Activated CD8-positive, alpha-beta memory T cell treated with anti-CD3 and anti-CD28 coated beads, Interleukin-2, amount 50 U/mL, for 4 hours (primary cell): ENCODE data around the gene YIPF1.

Source experiments
- DNase-seq: peaks from one replicate; pipeline ENCODE4 v3.0.0-alpha.2; 2020

YIPF1 gene

DNA sequence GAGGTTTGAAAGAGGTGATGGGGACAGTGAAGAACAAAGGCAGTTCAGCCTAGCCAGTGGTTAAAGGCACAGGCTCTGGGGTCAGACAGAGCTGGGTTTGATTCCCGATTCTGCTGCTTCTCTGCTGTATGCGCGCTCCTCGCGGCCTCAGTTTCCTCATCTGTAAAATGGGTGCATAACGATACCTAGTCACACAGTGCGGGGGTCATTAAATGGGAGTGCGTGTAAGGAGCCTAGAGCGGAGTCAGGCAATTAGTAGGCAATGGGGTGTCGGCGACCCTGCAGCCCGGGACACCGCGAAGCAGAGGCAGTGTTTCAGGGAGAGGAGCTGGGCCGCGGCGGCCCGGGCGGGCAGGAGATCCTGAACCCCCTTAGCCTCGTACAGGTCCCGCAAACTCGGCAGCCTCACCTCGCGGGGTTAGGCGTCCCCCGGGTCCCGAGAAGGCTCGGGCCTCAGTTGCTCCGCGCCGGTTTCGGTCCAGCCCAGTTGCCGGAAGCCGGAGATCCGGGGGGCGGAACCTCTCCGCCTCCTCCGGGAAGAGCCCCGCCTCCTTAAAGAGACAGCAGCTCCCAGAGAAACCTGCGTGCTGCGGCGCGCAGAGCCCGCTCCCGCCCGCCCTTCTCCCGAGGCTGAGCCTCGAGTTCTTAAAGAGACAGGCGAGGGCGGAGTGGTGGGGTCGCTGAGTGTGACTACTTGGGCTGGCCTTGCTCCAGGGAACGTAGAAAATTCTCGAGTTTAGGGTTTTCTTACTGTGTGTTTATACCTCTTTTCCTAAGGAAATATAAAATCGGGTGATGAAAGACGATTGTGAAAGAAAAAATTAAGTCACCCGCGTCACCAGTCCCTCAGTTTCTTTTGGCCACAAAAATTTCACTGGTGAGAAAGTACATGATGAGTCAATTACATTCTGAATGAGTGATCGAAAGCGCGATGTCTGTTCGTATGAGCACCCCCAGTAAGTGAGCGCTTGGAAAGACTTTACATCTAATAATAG is at the start of gene YIPF1:
TSS of gene YIPF1 (minus strand) at position 494 of the 995 bp plus-strand sequence. CDS start 860 bp downstream, outside the sequence.
- DNase-seq = peak; percentile 85

DNA sequence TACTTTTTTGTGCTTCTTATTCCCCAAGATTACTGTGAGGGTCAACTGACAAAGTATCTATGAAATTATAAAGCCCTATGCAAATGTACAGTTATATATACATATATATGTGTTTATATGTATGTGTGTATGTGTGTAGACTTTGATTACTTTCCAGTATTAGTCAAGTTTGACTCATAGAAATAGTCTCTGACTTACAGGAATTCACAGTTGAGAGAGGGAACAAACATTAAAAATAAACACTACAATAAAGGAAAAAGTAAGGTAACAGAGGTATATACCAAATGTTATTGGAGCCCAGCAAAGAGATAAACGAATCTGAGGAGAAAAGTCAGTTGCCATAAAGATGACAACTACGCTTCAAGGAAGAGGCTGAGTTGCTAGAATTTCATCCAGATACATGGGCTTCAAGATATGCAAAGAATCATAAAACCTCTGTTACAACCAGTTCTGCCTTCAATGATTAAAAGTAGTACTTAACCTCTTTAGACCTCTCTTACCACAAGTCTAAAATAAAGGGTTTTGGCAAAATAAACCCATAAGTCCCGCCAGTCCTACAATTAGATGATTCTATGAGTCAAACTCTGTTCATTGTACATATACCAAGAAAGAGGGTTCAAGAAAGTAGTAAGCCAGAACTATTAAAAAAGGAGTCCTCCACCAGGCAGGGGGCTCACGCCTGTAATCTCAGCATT is 48.7 kb upstream of the YIPF1 start:
- no peak for DNase-seq

DNA sequence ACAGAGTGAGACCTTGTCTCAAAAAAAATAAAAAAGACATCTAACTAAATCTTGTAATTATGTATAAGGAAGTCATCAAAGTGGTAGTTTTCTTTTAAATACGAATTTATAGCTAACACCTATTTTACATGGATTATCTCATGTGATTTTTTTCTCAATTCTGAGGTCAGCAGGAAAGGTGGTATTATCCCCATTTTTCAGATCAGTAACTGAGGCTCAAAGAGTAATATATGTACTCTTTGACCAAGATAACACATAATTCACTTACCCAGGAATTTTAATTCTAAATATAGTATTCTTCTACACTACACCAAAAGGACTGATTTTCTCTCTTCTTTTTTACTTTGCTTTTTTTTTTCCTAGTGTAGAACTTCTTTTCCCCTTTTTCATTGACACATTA is 46.8 kb upstream of the YIPF1 start:
- DNase-seq = no peak

DNA sequence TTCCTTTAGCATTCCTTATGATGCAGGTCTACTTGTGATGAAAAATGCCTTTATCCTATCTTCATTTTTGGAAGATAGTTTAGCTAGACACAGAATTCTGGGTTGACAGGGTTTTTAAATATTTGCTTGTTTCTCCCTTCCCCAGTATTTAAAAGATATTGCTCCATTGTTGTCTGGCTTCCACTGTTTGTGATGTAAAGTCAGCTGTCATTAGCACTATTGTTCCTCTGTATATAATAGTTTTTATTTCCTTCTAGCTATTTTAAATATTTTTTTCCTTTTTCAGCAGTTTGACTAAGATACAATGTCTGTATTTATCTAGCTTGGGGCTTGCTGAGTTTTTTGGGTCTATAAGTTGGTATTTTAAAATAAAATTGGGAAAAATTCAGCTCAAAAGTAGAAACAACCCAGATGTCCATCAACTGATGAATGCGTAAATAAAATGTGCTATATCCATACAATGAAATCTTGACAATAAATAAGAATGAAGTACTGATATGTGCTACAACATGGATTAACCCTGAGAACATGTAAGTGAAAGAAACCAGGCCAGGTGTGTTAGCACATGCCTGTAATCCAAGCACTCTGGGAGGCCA is 44.7 kb upstream of the YIPF1 start:
- no peak for DNase-seq

DNA sequence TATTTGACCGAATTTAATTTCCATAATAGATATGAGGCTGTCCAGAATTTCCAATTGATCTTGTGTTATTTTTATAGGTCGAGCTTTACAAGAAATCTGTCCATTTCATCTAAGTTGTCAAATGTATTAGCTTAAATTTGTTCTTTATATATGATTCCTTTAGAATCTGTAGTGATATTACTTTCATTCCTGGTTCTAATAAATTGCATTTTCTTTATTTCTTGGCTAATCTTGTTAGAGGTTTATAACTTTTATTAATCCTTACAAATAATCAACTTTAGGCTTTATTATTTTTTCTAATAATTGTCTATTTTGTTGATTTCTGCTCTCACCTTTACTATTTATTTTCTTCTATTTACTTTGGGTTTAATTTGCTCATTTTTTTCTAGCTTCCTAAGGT is 41.9 kb upstream of the YIPF1 start:
- no peak for DNase-seq

DNA sequence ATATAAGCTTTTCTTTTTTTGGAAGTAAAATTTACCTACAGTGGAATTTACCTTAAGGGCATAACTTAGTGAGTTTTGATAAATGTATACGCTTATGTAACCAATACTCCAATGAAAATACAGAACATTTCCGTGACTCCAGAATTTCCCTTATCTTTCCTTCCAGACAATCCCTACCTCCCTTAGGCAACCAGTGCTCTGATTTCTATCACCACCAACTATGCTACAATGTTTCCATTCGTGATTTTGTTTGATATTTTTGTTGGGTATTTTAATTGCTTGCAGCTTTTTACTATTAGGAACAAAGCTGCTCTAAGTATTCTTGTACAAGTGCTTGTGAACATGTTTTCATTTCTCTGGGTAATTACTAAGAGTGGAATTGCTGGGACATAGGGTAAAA is 41.3 kb upstream of the YIPF1 start:
- DNase-seq = no peak

DNA sequence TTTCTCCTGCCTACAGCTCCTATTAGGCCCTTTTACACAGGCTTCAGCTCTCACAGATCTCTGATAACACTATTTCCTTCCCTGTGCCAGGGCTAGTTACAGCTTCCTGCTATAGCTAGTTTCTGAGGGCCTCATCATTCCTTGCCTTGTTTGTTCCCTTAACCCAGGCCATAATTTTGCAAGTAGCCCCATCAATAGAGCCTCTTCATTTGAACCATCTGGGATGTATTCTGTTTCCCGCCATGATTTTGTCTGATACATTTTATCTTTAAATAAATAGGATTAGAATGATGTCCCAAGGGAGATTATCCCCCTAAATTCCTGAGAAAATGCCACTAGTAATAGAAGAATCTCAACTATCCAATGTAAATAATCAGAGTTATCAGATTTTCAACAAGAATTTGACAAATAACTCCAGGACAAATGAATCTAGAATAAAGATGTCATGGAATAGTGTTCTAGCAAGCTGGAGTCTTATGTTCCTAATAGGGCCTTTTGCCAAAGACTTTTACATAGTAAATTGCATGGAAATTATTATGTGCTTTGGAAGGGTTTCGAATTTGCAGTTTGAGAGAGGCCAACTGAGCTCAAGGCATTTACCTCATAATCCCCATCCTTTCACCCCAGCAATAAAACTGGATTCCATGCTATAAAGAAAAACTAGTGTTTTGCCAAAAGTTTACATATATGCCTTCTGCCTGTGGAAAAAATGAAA is 39.8 kb upstream of the YIPF1 start:
- DNase-seq = no peak

DNA sequence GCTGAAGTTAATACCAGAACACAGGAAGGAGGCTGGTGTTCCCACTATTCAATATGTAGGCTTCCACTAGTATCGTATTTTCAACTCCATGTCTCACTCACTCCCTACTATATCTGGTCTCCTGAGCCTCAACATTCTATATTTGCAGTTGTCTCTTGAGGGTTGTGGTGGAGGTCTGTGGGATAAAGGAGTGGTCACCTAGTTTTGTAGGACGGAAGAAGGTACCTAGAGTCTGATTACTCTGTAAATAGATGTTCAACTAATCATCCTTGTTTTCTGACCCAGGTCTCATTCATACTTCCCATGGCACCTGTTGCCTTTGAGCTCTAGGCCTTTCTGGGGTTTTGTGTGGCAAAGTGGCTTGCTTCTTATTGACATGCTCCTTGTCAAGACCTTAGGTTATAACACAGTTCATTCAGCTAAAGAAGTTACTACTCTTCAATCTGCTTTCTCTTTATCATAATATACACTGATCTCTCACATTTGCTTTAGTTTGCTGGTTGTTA is 37.8 kb upstream of the YIPF1 start:
- no peak for DNase-seq

DNA sequence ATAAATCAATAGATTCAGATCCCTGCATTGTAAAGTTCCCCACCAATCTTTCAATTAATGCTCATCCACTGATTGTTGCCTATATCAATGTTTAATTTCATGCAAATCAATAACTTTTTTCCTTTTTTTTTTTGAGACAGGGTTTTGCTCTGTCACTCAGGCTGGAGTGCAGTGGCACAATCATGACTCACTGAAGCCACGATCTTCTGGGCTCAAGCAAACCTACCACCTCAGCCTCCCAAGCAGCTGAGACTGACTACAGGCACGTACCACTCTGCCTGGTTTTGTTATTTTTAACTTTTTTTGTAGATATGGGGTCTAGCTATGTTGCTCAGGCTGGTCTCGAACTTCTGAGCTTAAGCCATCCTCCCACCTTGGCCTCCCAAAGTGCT is 30.1 kb upstream of the YIPF1 start:
- DNase-seq = no peak

DNA sequence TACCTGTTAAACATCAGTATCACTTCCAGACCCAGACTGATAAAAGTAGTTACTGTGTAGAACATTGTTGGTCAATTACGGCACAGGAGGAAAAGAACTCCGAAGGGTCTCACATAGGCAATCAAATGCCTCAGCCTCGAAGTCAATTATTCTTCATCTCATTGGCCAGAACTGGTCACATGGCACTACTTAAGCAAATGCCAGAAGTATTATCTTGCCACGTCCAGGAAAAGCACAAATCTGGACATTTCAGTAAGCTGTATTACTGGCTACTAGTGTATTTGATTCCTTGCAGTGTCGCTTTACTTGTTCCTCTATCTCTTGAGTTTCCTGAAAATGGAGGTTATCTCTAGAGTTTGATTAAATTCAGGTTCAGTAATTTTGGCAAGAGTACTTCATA is 28.7 kb upstream of the YIPF1 start:
- DNase-seq = no peak

DNA sequence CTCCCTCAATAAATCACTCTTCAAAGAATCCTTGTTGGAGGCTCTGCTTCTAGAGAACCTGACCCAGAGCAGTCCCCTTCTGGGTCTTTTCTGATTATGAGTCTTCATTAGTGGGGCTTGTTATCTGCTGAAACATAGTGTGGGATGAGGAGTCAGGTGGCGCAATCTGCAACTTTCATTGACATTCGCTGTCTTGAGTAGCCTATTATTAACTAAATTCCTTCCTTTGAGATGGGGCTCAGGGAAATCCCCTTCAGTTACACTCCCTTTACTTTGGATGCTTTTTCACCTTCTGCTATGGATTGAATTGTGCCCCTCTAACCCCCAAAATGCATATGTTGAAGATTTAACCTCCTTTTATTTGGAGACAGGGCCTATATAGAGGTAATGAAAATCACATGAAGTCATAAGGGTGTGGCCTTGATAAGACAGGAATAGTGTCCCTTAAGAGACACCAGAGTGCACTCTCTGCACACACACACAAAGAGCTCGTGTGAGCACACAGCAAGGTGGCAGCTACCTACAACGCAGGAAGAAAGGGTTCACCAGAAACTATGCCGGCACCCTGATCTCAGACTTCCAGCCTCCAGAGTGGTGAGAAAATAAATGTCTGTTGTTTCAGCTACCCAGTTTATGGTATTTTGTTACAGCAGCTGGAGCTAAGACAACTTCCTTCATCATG is 23.9 kb upstream of the YIPF1 start:
- no peak for DNase-seq

DNA sequence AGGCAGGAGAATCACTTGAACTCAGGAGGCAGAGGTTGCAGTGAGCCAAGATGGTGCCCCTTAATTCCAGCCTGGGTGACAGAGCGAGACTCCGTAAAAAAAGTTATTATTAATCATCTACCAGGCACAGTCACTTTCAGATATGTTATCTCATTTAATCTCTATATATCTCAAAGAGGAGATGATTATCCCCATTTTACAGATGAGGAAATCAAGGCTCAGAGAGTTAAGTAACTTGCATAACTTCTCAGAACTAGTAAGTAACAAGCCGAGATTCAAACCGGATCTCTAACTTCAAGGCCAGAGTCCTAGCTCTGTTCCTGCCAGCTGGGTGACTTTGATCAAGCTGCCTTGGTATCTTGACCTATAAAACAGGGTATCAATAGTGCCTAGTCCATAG is 21.8 kb upstream of the YIPF1 start:
- DNase-seq = no peak

DNA sequence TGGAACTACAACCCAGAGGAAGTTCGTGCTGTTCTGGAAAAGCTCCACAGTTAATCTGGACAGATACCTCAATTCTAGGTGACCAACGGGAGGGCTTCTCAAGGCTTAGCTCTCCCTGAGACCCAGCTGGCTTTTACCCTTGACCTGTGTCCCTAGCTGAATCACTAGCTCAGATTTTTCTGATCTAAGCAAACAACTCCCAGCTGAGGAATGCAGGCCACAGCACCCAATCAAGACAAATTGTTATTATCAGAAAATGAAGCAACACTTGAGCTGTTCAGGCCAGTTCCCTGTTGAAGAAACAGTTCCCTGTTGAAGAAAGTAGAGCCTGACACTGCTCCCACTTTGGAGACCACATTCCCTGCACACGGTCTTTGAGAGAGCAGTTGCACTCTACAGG is 20.3 kb upstream of the YIPF1 start:
- DNase-seq = no peak

DNA sequence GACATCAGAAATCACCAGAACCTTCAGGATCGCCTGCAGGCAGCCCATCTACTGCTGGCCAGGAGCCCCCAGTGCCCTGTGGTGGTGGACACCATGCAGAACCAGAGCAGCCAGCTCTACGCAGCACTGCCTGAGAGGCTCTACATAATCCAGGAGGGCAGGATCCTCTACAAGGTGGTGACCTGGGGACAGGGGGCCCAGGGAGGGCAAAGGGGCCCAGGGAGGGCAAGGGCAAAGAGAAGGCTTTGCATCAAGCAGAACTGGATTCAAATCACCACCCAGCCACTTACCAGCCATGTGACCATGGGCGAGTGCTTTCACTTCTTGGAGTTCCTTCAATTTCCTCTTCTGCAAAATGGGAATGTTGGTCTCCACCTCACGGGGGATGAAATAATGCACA is 16.5 kb upstream of the YIPF1 start:
- DNase-seq = no peak

DNA sequence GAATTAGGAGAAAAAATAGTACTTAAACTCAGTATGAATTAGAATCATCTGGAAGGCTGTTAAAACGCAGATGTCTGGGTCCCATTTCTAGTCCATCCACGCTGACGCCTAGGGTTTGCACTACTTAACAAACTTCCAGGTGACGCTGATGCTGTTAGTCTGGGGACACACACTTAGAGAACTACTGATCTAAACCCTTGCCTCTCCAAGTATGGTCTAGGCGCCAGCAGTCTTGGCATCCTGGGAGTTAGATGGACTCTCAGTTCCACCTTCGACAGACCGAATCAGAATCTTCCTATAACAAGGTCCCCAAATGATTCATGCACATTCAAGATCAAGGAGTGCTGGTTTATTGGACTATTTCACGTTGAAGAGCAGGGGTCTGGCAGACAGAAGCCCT is 15.9 kb upstream of the YIPF1 start:
- DNase-seq = no peak

DNA sequence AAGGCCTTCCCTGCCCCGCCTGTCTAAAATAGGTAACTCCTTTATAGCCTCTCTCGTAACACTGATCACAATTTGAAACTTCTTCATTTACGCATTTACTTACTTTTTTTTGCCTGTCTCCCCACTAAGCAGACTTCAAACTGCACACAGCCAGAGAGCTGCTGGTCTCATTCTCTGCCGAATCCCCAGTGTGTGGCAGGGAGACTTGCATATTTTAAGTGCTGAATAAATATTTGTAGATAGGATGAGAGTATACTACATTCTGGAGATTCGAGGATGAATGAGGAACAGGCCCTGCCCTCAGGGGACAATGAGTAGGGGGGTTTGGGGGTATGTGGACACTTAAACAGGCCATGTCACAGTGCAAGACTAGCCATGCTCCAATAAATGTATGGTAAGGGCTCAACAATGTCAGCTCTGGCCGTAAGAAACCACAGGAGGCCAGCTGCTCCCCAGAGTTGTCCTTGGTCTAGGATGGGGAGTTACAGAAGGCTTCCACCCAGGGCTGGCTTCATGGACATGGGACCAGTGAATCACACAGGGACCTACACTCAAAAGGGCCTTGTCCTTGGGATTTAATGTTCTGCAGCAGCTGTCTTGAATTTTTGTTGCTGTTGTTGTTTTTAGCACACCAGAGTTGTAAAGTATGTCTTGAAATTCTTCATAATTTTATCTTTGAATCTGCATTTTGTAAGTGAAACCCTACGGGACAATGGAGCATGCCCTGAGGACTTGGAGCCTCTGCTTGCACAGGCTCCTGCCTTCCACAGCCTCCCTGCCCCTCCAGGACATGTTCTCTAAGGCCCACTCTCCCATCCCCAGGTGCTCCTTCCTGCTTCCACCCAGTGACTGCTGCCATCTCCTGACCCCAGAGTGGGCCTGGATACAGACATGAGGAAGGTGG is 12.9 kb upstream of the YIPF1 start:
- DNase-seq = no peak

DNA sequence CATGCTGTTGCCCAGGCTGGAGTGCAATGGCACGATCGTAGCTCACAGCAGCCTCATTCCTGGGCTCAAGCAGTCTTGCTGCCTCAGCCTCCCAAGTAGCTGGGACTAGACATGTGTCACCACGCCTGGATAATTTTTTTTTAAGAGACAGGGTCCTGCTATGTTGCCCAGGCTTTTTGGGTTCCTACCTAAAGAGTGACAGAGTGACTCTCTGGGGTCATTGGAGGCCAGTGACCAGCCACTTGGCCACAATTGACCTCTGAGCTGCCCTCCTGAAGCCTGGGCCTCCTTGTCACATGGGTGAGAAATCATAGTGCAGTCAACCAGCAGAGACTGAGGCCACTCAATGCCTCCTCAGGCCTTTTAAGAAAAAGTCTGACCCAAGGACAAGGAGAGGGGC is 10.1 kb upstream of the YIPF1 start:
- no peak for DNase-seq

DNA sequence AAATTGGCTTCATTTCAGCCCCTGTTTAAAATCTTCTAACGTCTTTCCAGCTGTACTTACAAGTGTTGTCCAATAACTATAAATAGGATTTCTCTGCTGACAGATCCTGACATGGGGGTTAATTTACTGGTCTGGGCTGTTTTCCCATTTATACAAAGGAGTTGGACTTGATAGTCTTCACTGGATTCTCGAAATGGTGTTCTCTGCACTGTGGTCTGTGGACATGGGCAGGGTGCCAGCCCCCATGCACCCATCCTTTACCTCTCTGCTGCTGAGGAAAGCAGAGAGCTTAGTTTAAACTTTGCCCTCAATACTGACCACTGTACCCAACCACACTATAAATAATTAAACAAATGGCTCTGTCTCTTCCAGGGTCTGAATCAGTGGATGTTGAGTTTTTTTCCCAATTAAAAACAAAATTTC is 9.6 kb upstream of the YIPF1 start:
- DNase-seq = no peak

DNA sequence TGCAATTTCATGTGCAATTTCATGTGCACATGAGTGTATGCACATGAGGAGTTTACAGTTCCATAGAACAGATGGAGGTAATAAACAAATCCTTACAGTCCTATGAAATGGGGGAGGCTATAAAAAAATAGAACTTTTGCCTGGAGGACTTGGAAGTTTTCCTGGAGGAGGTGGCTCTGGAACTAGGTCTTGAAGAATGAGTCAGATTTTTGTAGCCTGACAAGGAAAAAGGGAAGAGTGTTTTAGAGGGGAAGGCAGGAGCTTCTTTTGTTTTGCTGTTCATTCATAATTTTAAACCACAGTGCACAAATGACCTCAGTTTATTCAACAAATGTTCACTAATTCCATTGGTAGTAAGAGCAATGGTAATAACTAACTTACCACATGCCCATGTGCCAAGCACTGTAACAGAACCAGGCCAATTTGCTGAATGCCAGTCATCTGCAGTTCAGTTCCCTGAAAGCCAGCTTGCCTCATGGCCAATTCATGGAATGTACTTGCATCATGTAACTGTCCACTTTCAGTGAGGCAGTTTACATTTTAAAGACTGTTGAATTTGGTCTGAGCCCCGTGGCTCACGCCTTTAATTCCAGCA is 7.1 kb upstream of the YIPF1 start:
- no peak for DNase-seq

DNA sequence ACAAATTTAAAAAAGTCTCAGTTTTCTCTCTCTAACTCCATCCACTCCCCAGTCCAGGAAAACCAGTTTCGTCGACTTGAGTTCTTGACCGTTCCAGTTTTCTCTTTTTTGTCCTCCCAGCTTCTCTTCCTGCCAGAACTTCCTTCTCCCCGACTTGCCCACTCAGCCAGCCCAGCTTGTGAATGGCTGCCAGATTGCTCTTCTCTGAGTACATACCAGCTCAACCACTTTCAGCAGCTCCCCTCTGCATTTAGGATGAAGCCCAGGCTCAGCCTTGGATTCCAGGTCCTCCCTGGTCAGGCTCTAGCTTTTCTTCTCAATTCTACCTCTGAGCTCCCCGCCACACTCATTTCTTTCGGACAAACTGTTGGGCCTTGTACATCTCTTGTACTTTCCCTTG is 5.8 kb upstream of the YIPF1 start:
- no peak for DNase-seq

DNA sequence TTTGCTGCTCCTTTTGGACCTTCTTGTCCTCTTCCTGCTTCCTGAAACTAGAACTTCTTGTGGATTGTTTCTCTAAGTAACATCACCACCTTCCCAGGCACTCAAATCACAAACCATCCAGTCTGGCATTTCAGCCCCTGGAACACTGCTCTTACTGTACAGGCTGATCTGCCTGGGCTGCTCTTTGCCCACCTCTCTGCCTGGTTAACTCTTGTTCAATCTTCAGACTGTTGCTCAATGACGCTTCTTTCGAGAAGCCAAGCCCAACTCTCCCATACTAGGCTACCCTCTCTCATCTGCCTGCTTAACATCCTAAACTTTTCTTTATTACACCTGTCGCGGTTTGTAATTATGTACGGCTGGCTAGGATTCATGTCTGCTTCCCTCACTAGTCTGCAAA is 5.0 kb upstream of the YIPF1 start:
- DNase-seq = no peak
